GM06990 (cell line): ENCODE results near the gene PROSER2.

Experiments used
- DNase-seq: peaks from one replicate; pipeline ENCODE4 v3.0.0-alpha.2; 2011; ENCODE audit not compliant: insufficient read length; ENCODE audit errors: extremely low read depth
- H3K27me3 ChIP-seq: replicated peaks from 2 replicates; pipeline ENCODE4 v1.6.0; 2011; ENCODE audit warnings: low read length; ENCODE audit not compliant: control insufficient read depth, insufficient read depth
- H3K36me3 ChIP-seq: 2 replicates; pipeline ENCODE4 v1.5.1; 2011; ENCODE audit warnings: low read length; ENCODE audit not compliant: control insufficient read depth, insufficient read depth
- H3K4me3 ChIP-seq: replicated peaks from 2 replicates; pipeline ENCODE4 v1.5.1; 2011; ENCODE audit warnings: low read depth, mild to moderate bottlenecking, control low read depth, low read length
- TF ChIP-seq, protein P1 (sequence below): IDR thresholded peaks from 2 replicates; pipeline ENCODE4 v1.5.1; 2011; ENCODE audit warnings: low read length, control low read depth, mild to moderate bottlenecking, inconsistent platforms; ENCODE audit not compliant: insufficient read depth, poor library complexity, severe bottlenecking

The PROSER2 gene

DNA sequence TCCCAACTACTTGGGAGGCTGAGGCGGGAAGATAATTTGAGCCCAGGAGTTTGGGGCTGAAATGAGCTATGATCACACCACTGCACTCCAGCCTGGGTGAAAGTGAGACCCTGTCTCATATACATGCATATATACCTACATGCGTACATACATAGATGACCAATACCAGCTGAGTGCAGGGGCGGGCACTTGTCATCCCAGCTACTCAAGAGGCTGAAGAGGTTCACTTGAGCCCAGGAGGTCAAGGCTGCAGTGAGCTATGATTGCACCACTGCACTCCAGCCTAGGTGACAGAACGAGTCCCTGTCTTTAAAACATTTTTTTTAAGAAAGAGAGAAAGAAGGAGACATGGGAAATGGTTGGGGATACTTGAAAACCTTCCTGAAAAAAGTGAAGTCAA, 17.4 kb upstream of the PROSER2 start:
- no peak for DNase-seq
- H3K4me3 ChIP-seq, result no peak overlapping the region
- TF ChIP-seq, protein P1, sequence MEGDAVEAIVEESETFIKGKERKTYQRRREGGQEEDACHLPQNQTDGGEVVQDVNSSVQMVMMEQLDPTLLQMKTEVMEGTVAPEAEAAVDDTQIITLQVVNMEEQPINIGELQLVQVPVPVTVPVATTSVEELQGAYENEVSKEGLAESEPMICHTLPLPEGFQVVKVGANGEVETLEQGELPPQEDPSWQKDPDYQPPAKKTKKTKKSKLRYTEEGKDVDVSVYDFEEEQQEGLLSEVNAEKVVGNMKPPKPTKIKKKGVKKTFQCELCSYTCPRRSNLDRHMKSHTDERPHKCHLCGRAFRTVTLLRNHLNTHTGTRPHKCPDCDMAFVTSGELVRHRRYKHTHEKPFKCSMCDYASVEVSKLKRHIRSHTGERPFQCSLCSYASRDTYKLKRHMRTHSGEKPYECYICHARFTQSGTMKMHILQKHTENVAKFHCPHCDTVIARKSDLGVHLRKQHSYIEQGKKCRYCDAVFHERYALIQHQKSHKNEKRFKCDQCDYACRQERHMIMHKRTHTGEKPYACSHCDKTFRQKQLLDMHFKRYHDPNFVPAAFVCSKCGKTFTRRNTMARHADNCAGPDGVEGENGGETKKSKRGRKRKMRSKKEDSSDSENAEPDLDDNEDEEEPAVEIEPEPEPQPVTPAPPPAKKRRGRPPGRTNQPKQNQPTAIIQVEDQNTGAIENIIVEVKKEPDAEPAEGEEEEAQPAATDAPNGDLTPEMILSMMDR, result no peak
- no peaks in the 10 kb centered on the region for H3K27me3 ChIP-seq
- no peaks in the 10 kb centered on the region for H3K36me3 ChIP-seq

DNA sequence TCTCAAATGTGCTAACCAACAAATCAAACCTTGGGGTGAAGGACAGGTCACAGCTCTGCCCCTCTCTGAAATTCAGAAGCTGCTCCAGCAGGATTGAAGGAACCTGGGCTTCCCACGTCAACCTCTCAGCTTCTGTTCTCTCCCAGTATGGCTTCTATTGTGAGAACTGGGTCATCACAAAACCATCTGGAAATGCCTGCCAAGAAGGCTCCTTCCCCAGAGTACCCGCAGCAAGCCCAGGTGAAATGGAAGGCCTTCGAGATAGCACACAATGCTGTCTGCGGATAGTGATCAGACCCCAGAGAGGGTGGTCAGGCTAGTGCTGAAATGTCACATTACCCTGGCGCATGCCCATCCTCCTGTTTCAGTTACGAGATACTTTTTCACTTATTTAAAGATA, 16.4 kb upstream of the PROSER2 start:
- Histone ChIP-seq H3K27me3 (no peaks in the 10 kb centered on the region), H3K4me3 (no peak overlapping the region), H3K36me3 (no peaks in the 10 kb centered on the region)
- TF ChIP-seq, protein P1, result no peak
- DNase-seq, result no peak

DNA sequence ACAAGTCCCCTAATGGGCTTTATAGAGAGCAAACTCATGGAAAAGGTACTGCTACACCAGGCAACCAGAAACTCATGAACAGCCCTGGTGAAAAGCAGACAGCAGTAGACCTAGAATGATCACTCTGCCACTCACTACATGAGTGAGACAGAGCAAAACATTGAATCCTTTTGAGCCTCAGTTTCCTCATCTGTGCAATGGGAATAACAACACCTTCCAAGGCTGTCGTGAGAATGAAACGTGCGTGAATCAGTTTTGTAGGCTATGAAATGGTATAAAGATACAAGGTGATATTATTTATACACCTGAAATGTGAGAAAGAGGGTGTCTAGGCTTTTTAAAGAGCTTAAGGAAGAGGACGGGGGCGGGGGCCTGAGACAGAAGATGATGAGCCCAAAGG, 14.3 kb upstream of the PROSER2 start:
- DNase-seq, result no peak
- Histone ChIP-seq H3K36me3 (no peaks in the 10 kb centered on the region), H3K4me3 (no peak overlapping the region), H3K27me3 (no peaks in the 10 kb centered on the region)
- TF ChIP-seq, protein P1, result no peak

DNA sequence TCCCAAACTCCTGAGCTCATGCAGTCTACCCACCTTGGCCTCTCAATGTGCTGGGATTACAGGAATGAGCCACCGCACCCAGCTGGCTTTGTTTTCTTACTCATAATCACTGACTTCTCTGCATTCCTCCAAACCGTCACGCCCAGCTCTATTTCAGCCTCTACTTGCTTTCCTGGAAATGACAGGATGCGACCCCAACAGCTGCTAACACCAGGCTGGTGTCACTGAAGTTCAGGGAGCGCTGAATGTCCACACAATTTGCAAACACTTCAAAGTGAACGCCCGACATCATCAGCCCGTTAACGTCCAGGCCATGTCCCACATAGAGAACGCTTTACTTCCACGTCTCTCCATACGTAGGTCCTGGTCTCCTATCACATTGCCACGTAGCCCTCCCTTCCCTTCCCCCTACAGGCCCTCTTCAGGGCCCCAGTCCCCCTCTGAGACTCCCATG, 12.8 kb upstream of the PROSER2 start:
- TF ChIP-seq, protein P1, result no peak
- no peak for DNase-seq
- Histone ChIP-seq H3K27me3 (no peaks in the 10 kb centered on the region), H3K36me3 (no peaks in the 10 kb centered on the region), H3K4me3 (no peak overlapping the region)

DNA sequence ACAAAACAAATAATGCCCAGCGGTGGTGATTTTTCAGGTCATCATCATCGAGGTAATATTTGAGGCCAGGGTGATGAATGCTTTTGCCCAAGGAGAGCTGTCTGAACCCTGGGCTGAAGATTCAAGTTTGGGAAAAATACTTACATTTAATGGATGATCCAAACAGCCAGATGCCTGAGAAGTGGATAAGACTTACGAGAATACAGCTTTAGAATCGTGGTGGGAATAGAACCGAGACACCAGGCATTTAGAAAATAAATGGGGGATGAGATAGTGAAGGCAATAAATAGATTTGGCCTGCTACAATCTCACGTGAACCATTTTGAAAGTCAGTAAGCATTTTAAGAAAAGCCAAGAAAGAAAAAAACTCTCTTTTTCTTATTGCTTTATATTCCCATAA, 12.2 kb upstream of the PROSER2 start:
- Histone ChIP-seq H3K27me3 (no peaks in the 10 kb centered on the region), H3K36me3 (no peaks in the 10 kb centered on the region), H3K4me3 (no peak overlapping the region)
- TF ChIP-seq, protein P1, result no peak
- DNase-seq, result no peak

DNA sequence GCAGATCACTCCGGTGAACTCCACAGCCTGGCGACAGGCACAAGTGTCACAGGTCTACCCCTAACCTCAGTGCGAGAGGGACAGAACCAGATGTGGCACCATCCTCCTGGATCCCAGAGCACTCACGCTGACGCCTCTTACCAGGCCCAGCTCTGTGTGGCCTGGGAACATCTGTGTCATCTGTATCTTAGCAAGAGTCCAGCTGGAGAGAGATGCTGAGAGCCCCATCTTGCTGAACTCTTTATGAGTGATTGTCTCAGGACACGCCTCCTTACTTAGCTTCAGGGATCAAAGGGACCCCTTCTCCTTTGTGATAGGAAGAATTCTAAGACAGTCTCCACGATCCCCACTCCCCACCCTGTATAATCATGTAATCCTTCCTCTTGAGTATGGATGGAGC, 10.0 kb upstream of the PROSER2 start:
- no peak overlapping the region for H3K4me3 ChIP-seq
- TF ChIP-seq, protein P1, result no peak

More for the DNA sequence above, 10.0 kb upstream of the PROSER2 start:
- no peaks in the 10 kb centered on the region for H3K27me3 ChIP-seq
- no peak for DNase-seq
- no peaks in the 10 kb centered on the region for H3K36me3 ChIP-seq
